ENCODE results near the gene C1orf210.

DNA sequence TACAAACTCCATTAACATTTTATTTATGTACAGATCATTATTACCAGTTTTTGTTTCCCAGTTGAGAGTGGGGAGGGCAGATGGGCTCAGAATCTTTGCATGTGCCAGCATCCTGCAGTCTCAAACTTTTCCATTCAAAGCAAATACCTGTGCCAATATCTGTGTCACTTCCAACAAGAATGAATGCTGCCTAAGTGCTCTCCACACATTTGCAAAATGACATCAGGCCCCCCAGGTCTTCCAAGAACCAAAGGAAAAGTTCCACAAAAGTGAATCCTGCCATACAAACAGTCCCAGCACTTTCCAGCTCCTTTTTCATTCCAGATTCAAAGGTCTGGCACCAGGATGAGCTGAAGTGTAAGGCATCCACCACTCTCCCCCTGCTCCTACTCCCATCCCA lies 13.7 kb upstream of the C1orf210 start:
- TF ChIP-seq EZH2 (IDR thresholded peaks at IDR 0.05; ENCODE audit: insufficient read depth, poor library complexity, severe bottlenecking) (no peak), EZH2phosphoT487 (IDR thresholded peaks at IDR 0.05; ENCODE audit: insufficient read depth, low read depth) (no peak)
